SK-N-SH treated with all-trans-retinoic acid at 6 μM for 48 hours (cell line): Measurements from ENCODE around the gene REPS1.

Experiments used
- ARNTL ChIP-seq: fragments of 450-650 bp; formaldehyde crosslinking; IDR thresholded peaks from 2 replicates; pipeline ENCODE4 v1.5.0; 2020; ENCODE audit warnings: low read depth, mild to moderate bottlenecking, moderate library complexity, borderline replicate concordance
- ISL1 ChIP-seq: fragments of 250-450 bp; sonication (Bioruptor Pico); IDR thresholded peaks from 2 replicates; pipeline ENCODE4 v2.1.2; 2022; ENCODE audit warnings: mild to moderate bottlenecking, moderate library complexity
- OSR1 ChIP-seq: fragments of 250-450 bp; sonication (Bioruptor Pico); IDR thresholded peaks from 2 replicates; pipeline ENCODE4 v1.8.0; 2022; ENCODE audit warnings: moderate library complexity, mild to moderate bottlenecking, inconsistent platforms
- ZFP30 ChIP-seq: fragments of 450-650 bp; formaldehyde crosslinking; IDR thresholded peaks from 2 replicates; pipeline ENCODE4 v1.5.0; 2022; ENCODE audit warnings: mild to moderate bottlenecking, moderate library complexity
- ZNF70 ChIP-seq: fragments of 450-650 bp; formaldehyde crosslinking; IDR thresholded peaks from 2 replicates; pipeline ENCODE4 v1.5.0; 2020; ENCODE audit warnings: mild to moderate bottlenecking, moderate library complexity

DNA sequence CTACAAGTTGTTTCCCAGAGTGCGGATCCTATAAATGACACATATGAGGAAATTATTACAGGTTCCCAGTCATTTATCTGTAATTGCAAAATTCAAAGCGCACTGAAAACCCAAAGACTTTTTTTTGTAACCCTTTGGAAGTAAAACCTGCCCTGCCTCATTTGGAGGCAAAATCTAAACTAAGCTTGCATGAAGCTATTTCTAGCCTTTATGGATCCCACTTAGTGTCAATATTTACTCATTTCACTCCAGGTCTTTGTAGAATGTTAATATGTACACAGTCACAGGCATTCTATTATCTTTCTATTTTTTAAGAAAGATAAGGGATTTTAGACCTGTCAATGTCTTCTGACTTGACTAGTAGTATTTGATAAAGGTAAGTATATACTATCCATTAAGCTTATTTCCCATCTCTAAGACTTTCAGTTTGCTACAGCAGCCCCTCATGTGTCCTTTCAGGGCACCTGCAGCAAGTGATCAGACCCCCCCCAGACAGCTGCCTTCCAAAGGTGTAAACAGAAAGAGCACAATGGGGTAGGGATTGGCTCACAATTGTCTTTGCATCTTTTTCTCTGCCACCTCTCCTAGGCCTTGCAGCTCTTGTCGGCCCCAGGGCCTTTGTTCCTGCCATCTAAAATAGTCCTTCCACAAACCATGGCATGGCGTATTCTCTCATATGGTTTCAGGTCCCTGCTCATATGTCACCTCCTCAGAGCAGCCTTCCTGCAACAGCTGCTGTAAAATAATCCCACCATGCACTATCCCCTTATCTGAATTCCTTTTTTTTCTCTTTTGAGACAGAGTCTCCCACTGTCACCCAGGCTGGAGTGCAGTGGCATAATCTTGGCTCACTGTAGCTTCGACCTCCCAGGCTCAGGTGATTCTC, 1.3 kb upstream of the REPS1 start:
- no peak for TF ChIP-seq ARNTL (CRISPR knock-in tag)
- TF ChIP-seq ZFP30 = no peak
- TF ChIP-seq OSR1 = no peak
- no peak for TF ChIP-seq ISL1
- TF ChIP-seq ZNF70 (CRISPR knock-in tag) = no peak
